ENCODE data around the gene XAB2. TPM values are rescaled to one million over a fixed set of nuclear protein-coding genes. Genes with fewer than 3 reads are reported as not detected.

Gene XAB2
- total and polyA plus RNA-seq, 2 experiments from 2014 or later: 12.2 to 33.0 TPM

DNA sequence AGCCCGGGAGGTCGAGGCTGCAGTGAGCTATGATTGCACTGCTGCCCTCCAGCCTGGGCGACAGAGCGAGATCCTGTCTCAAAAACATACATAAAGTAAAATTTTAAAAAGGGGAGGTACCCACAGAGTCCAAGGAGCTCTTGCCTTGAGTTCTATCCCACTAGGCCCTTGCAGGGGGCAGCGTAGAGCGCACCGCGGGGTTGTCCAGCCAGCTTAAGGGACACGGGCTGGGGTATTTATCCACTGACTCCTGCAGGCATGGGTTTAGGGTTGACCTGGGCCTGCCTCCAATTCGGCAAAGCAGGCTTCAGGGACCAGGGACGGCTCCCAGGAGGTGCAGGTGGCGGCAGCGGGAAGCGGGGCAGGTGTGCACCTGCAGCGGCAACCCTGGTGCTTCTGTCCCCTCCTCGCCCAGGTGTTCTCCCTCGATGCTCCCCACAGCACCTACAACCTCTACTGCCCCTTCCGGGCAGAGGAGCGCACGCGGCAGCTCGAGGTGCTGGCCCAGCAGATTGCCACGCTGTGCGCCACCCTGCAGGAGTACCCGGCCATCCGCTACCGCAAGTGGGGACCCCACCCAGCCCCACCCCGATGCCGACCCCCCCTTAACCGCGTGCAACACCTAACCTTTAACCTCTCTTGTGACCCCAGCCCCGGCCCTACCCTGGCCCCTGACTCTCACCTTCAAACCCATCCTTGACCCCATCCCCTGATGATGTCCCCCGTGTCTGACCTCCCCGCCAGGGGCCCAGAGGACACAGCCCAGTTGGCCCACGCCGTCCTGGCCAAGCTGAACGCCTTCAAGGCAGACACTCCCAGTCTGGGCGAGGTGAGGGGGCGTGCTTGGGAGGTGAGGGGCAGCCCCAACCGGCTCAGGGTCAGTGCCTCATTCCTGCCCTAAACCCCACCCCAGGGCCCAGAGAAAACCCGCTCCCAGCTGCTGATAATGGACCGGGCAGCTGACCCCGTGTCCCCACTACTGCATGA lies 12.2 kb upstream of the XAB2 start:
- H3K4me3 ChIP-seq: no peak overlapping the region
- H4K20me1 ChIP-seq (ENCODE audit: insufficient read depth): no peaks in the 10 kb centered on the region
- H3K36me3 ChIP-seq (ENCODE audit: low read depth): no peaks in the 10 kb centered on the region
- H3K4me2 ChIP-seq (ENCODE audit: unreplicated experiment): no peak overlapping the region
- H3F3A ChIP-seq (ENCODE audit: insufficient read depth): no peaks in the 10 kb centered on the region
- DNase-seq: no peak
- H3K4me1 ChIP-seq (ENCODE audit: insufficient read depth): no peaks in the 10 kb centered on the region
- H3K9ac ChIP-seq: no peak overlapping the region
- no peak for TF ChIP-seq EZH2 (IDR thresholded peaks at IDR 0.05; ENCODE audit: insufficient read depth, poor library complexity, severe bottlenecking)
- TF ChIP-seq EZH2phosphoT487 (IDR thresholded peaks at IDR 0.05; ENCODE audit: insufficient read depth, low read depth): no peak
- H3K27ac ChIP-seq: no peak overlapping the region
- H3K79me2 ChIP-seq (ENCODE audit: insufficient read depth): no peaks in the 10 kb centered on the region
- 82 to 83% methylated on average over 34 to 42 of the region's 43 CpGs for WGBS, 2 experiments (ENCODE audit: low coverage in 1 of 2, low lambda C conversion rate in 2 of 2, missing lambda C conversion rate in 2 of 2)
- in situ Hi-C loops (cut with MboI): no loop called here
- H3K9me3 ChIP-seq (ENCODE audit: low read depth): no peaks in the 10 kb centered on the region
- H3K27me3 ChIP-seq (replicated peaks; ENCODE audit: insufficient read depth): 0 out of 2 replicates have a peak, but pooled peaks cover 7% of the 10 kb centered on the region
- no peak overlapping the region for H2AFZ ChIP-seq
- no peaks in the 10 kb centered on the region for H3K9me2 ChIP-seq (ENCODE audit: insufficient read depth)

DNA sequence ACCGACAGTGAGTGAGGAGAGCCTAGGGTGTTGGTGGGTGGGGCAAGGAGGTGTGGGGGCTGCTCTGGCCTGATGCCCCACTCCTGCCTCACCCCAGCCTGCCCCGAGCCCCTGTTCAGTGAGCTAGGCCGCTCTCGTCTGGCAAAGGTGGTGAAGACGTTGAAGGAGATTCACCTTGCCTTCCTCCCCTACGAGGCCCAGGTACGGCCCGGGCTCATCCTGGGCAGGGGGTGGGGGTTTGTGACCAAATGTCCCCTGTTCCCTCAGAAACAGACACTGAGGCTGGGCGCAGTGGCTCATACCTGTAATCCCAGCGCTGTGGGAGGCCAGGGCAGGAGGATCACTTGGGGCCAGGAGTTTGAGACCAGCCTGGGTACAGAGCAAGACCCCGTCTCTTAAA lies 11.5 kb upstream of the XAB2 start:
- Histone ChIP-seq H2AFZ (no peak overlapping the region), H3K4me2 (ENCODE audit: unreplicated experiment) (no peak overlapping the region)
- WGBS, 2 experiments (ENCODE audit: low coverage in 1 of 2, low lambda C conversion rate in 2 of 2, missing lambda C conversion rate in 2 of 2): 90 to 93% methylated on average over 11 of the region's 11 CpGs

DNA sequence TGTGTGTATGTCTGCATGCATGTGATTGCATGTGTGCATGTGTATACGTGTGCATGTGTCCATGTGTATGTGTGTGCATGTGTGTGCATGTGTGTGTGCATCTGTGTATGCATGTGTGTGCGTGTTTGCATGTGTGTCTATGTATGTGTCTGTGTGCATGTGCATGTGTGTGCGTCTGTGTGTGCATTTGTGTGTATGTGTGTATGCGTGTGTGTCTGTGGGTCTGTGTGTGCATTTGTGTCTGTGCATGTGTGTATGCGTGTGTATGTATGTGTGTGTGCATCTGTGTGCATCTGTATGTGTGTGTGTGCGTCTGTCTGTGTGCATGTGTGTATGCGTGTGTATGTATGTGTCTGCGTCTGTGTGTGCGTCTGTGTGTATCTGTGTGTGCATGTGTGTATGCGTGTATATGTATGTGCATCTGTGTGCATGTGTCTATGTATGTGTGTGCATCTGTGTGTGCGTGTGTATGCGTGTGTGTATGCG lies 10.6 kb upstream of the XAB2 start:
- Histone ChIP-seq H3K36me3 (ENCODE audit: low read depth) (no peaks in the 10 kb centered on the region), H3K27ac (no peak overlapping the region), H3K9me2 (ENCODE audit: insufficient read depth) (no peaks in the 10 kb centered on the region), H3K79me2 (ENCODE audit: insufficient read depth) (no peaks in the 10 kb centered on the region), H3K4me2 (ENCODE audit: unreplicated experiment) (no peak overlapping the region), H3K9me3 (ENCODE audit: low read depth) (no peaks in the 10 kb centered on the region), H2AFZ (no peak overlapping the region), H3K9ac (no peak overlapping the region), H3K4me3 (no peak overlapping the region), H3K4me1 (ENCODE audit: insufficient read depth) (no peaks in the 10 kb centered on the region), H3K27me3 (replicated peaks; ENCODE audit: insufficient read depth) (0 out of 2 replicates have a peak, but pooled peaks cover 7% of the 10 kb centered on the region), H4K20me1 (ENCODE audit: insufficient read depth) (no peaks in the 10 kb centered on the region), H3F3A (ENCODE audit: insufficient read depth) (no peaks in the 10 kb centered on the region)
- no peak for DNase-seq
- 76 to 79% methylated on average over 13 of the region's 13 CpGs for WGBS, 2 experiments (ENCODE audit: low coverage in 1 of 2, low lambda C conversion rate in 2 of 2, missing lambda C conversion rate in 2 of 2)
- TF ChIP-seq EZH2phosphoT487 (IDR thresholded peaks at IDR 0.05; ENCODE audit: insufficient read depth, low read depth) (no peak), EZH2 (IDR thresholded peaks at IDR 0.05; ENCODE audit: insufficient read depth, poor library complexity, severe bottlenecking) (no peak)
- in situ Hi-C loops (cut with MboI): no loop called here

More for the DNA sequence above, 11.5 kb upstream of the XAB2 start:
- no peaks in the 10 kb centered on the region for H3F3A ChIP-seq (ENCODE audit: insufficient read depth)
- H3K4me1 ChIP-seq (ENCODE audit: insufficient read depth): no peaks in the 10 kb centered on the region
- DNase-seq: no peak
- in situ Hi-C loops (cut with MboI): no loop called here
- H3K27me3 ChIP-seq (replicated peaks; ENCODE audit: insufficient read depth): 0 out of 2 replicates have a peak, but pooled peaks cover 7% of the 10 kb centered on the region
- no peak overlapping the region for H3K9ac ChIP-seq
- no peaks in the 10 kb centered on the region for H4K20me1 ChIP-seq (ENCODE audit: insufficient read depth)
- H3K27ac ChIP-seq: no peak overlapping the region
- H3K36me3 ChIP-seq (ENCODE audit: low read depth): no peaks in the 10 kb centered on the region
- H3K4me3 ChIP-seq: no peak overlapping the region
- no peaks in the 10 kb centered on the region for H3K79me2 ChIP-seq (ENCODE audit: insufficient read depth)
- no peaks in the 10 kb centered on the region for H3K9me3 ChIP-seq (ENCODE audit: low read depth)
- TF ChIP-seq EZH2phosphoT487 (IDR thresholded peaks at IDR 0.05; ENCODE audit: insufficient read depth, low read depth): no peak
- TF ChIP-seq EZH2 (IDR thresholded peaks at IDR 0.05; ENCODE audit: insufficient read depth, poor library complexity, severe bottlenecking): no peak
- no peaks in the 10 kb centered on the region for H3K9me2 ChIP-seq (ENCODE audit: insufficient read depth)

DNA sequence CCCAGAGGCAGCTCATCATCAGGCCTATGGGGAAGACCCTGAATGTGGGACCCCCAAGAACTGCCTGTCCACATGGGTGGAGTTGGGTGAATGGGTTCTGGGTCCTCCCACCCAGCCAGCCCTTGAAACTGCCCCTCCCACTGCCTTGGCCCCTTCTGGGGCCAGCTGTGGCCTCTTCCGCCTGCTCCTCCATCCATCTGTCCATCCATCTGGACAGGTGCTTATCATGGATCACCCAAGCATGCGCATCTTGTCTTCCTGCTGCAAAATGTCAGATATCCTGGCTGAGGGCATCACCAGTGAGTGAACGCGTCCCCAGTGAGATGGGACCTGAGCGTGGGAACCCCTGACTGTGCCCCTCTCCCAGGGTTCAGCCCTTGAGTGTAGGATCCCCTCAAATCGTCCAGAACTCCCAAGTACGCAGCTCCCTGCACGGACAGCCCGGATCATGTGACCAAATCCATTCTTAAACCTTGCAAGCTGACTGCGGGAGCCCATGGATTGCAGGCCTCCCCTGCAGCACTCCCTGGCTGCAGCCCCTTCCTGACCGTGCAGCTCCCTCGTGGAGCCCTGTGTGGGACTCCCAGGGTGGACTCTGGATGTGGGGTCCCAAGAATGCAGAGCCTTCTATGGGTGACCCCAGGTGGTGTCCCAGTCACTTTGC lies 9.6 kb upstream of the XAB2 start:
- no peaks in the 10 kb centered on the region for H3F3A ChIP-seq (ENCODE audit: insufficient read depth)
- no peak for DNase-seq
- no peaks in the 10 kb centered on the region for H3K9me3 ChIP-seq (ENCODE audit: low read depth)
- H3K27me3 ChIP-seq (replicated peaks; ENCODE audit: insufficient read depth): 0 out of 2 replicates have a peak, but pooled peaks cover 7% of the 10 kb centered on the region
- no peaks in the 10 kb centered on the region for H3K4me1 ChIP-seq (ENCODE audit: insufficient read depth)
- no peak overlapping the region for H3K9ac ChIP-seq
- no peaks in the 10 kb centered on the region for H3K79me2 ChIP-seq (ENCODE audit: insufficient read depth)
- H2AFZ ChIP-seq: no peak overlapping the region
- no peaks in the 10 kb centered on the region for H3K9me2 ChIP-seq (ENCODE audit: insufficient read depth)
- H3K36me3 ChIP-seq (ENCODE audit: low read depth): no peaks in the 10 kb centered on the region
- H3K27ac ChIP-seq: no peak overlapping the region
- WGBS, 2 experiments (ENCODE audit: low coverage in 1 of 2, low lambda C conversion rate in 2 of 2, missing lambda C conversion rate in 2 of 2): 45 to 58% methylated on average over 11 to 12 of the region's 12 CpGs
- no peak overlapping the region for H3K4me3 ChIP-seq
- H4K20me1 ChIP-seq (ENCODE audit: insufficient read depth): no peaks in the 10 kb centered on the region
- no peak overlapping the region for H3K4me2 ChIP-seq (ENCODE audit: unreplicated experiment)
- TF ChIP-seq EZH2 (IDR thresholded peaks at IDR 0.05; ENCODE audit: insufficient read depth, poor library complexity, severe bottlenecking) (no peak), EZH2phosphoT487 (IDR thresholded peaks at IDR 0.05; ENCODE audit: insufficient read depth, low read depth) (no peak)
- in situ Hi-C loops (cut with MboI): no loop called here
